ENCODE results near the gene DSCAML1.

Gene DSCAML1

GRCh38 chr11:117668321-117668751 lies 128.7 kb downstream of the DSCAML1 start:
- DNase-seq (ENCODE audit: low read depth, low spot score), result no peak

GRCh38 chr11:117664897-117665296 lies 132.1 kb downstream of the DSCAML1 start:
- DNase-seq (ENCODE audit: low read depth, low spot score), result peak; percentile 68

- no peak for DNase-seq (ENCODE audit: low read depth, low spot score)
Measured at GRCh38 chr11:117663821-117664220, 133.2 kb downstream of the DSCAML1 start.

- DNase-seq (ENCODE audit: low read depth, low spot score), result no peak
Measured at GRCh38 chr11:117663414-117663813, 133.6 kb downstream of the DSCAML1 start.

GRCh38 chr11:117662671-117663269 lies 134.2 kb downstream of the DSCAML1 start:
- no peak for DNase-seq (ENCODE audit: low read depth, low spot score)

- DNase-seq (ENCODE audit: low read depth, low spot score), result no peak
Measured at GRCh38 chr11:117662255-117662654, 134.8 kb downstream of the DSCAML1 start.

GRCh38 chr11:117658809-117659208 lies 138.2 kb downstream of the DSCAML1 start:
- DNase-seq (ENCODE audit: low read depth, low spot score), result no peak

GRCh38 chr11:117657794-117658193 lies 139.2 kb downstream of the DSCAML1 start:
- DNase-seq (ENCODE audit: low read depth, low spot score), result peak; percentile 61

- DNase-seq (ENCODE audit: low read depth, low spot score), result no peak
Measured at GRCh38 chr11:117654281-117655255, 142.4 kb downstream of the DSCAML1 start.

GRCh38 chr11:117652521-117652920 lies 144.5 kb downstream of the DSCAML1 start:
- DNase-seq (ENCODE audit: low read depth, low spot score), result no peak

- DNase-seq (ENCODE audit: low read depth, low spot score), result no peak
Measured at GRCh38 chr11:117649296-117650055, 147.5 kb downstream of the DSCAML1 start.

GRCh38 chr11:117647872-117648271 lies 149.1 kb downstream of the DSCAML1 start:
- no peak for DNase-seq (ENCODE audit: low read depth, low spot score)

- no peak for DNase-seq (ENCODE audit: low read depth, low spot score)
Measured at GRCh38 chr11:117647207-117647606, 149.8 kb downstream of the DSCAML1 start.

GRCh38 chr11:117646411-117646810 lies 150.6 kb downstream of the DSCAML1 start:
- no peak for DNase-seq (ENCODE audit: low read depth, low spot score)

- no peak for DNase-seq (ENCODE audit: low read depth, low spot score)
Measured at GRCh38 chr11:117644403-117645155, 152.4 kb downstream of the DSCAML1 start.

GRCh38 chr11:117643606-117644300 lies 153.3 kb downstream of the DSCAML1 start:
- no peak for DNase-seq (ENCODE audit: low read depth, low spot score)

GRCh38 chr11:117642835-117643234 lies 154.2 kb downstream of the DSCAML1 start:
- DNase-seq (ENCODE audit: low read depth, low spot score), result no peak

GRCh38 chr11:117642396-117642795 lies 154.6 kb downstream of the DSCAML1 start:
- no peak for DNase-seq (ENCODE audit: low read depth, low spot score)

- DNase-seq (ENCODE audit: low read depth, low spot score), result no peak
Measured at GRCh38 chr11:117641008-117641915, 155.8 kb downstream of the DSCAML1 start.

- DNase-seq (ENCODE audit: low read depth, low spot score), result no peak
Measured at GRCh38 chr11:117640041-117640440, 157.0 kb downstream of the DSCAML1 start.
